Neural progenitor cell (in vitro differentiated cells): ENCODE results near the gene CCR6.

ENCODE experiments used
- CTCF ChIP-seq: fragments of 200-600 bp; sonication (generic); IDR thresholded peaks from 2 replicates; pipeline ENCODE4 v1.5.1; 2017; ENCODE audit warnings: antibody characterized with exemption, mild to moderate bottlenecking
- EZH2 ChIP-seq: fragments of 200-600 bp; sonication (generic); IDR thresholded peaks from 2 replicates; pipeline ENCODE4 v1.6.1; 2017; ENCODE audit warnings: antibody characterized with exemption, mild to moderate bottlenecking, moderate library complexity
- EZH2phosphoT487 ChIP-seq: fragments of 200-600 bp; sonication (generic); IDR thresholded peaks from 2 replicates; pipeline ENCODE4 v1.6.1; 2017; ENCODE audit warnings: antibody characterized with exemption

GRCh38 chr6:167142433-167142761 lies 19.5 kb downstream of the CCR6 start:
- TF ChIP-seq CTCF: no peak
- TF ChIP-seq EZH2phosphoT487: no peak
- TF ChIP-seq EZH2: no peak
